GM12874 (cell line): Measurements from ENCODE around the gene ERBB2.

ENCODE experiments used
- CTCF ChIP-seq: IDR thresholded peaks from 2 replicates; pipeline ENCODE4 v1.5.1; 2011; ENCODE audit warnings: low read depth, mild to moderate bottlenecking, control low read depth, low read length, moderate library complexity; ENCODE audit not compliant: insufficient read depth

Gene ERBB2

GRCh38 chr17:39739885-39740356, 40.1 kb downstream of the ERBB2 start:
- TF ChIP-seq CTCF: no peak

GRCh38 chr17:39740357-39741111, 40.7 kb downstream of the ERBB2 start:
- TF ChIP-seq CTCF: no peak

- no peak for TF ChIP-seq CTCF
Measured at GRCh38 chr17:39742126-39742855, 42.4 kb downstream of the ERBB2 start.

- no peak for TF ChIP-seq CTCF
Measured at GRCh38 chr17:39742856-39743436, 43.1 kb downstream of the ERBB2 start.

- TF ChIP-seq CTCF: no peak
Measured at GRCh38 chr17:39744075-39744835, 44.4 kb downstream of the ERBB2 start.

GRCh38 chr17:39744836-39745215, 45.0 kb downstream of the ERBB2 start:
- no peak for TF ChIP-seq CTCF
